Stomach (tissue), 9 donors: ENCODE measurements around the gene TPH2. TPM values are rescaled to one million over a fixed set of nuclear protein-coding genes. Genes with fewer than 3 reads are reported as not detected.

Source experiments
- DNase-seq, 2 donors: peaks; one replicate each; pipeline versions ENCODE4 v3.0.0 to v3.0.0-alpha.2; 2013 to 2019
- H3K27ac ChIP-seq, 5 donors: fragments of 200-600 bp in 4 of 5; sonication (generic) in 4 of 5; one replicate each; pipeline ENCODE4 v1.5.1; 2013 to 2019; ENCODE audit warnings: mild to moderate bottlenecking in 1 of 5, moderate library complexity in 1 of 5
- H3K27me3 ChIP-seq, 3 donors: fragments of 200-600 bp; sonication (generic); one replicate each; pipeline ENCODE4 v1.5.1; 2017 to 2019; ENCODE audit warnings: mixed run types in 1 of 3
- H3K36me3 ChIP-seq, 4 donors: fragments of 200-600 bp; sonication (generic); 1 replicate in 3 of 4; 2 replicates in 1 of 4; pipeline ENCODE4 v1.5.1; 2016 to 2019
- H3K4me1 ChIP-seq, 4 donors: fragments of 200-600 bp; sonication (generic); one replicate each; pipeline ENCODE4 v1.5.1; 2016 to 2019
- H3K4me3 ChIP-seq, 4 donors: fragments of 200-600 bp; sonication (generic) in 3 of 4; one replicate each; pipeline ENCODE4 v1.5.1; 2016 to 2019; ENCODE audit warnings: mild to moderate bottlenecking in 1 of 4
- H3K9me3 ChIP-seq, 4 donors: fragments of 200-600 bp; sonication (generic); one replicate each; pipeline ENCODE4 v1.5.1; 2016 to 2019
- CTCF ChIP-seq, 7 experiments: fragments of 450-650 bp in 4 of 7; fragments of 200-600 bp in 3 of 7; sonication (generic) in 3 of 7; IDR thresholded peaks; one replicate each; pipeline ENCODE4 v1.5.1; 2016 to 2019; ENCODE audit warnings: antibody characterized with exemption in 7 of 7, control low read depth in 2 of 7, mild to moderate bottlenecking in 1 of 7
- EP300 ChIP-seq: sonication (generic); formaldehyde crosslinking; IDR thresholded peaks from one replicate; pipeline ENCODE4 v1.6.1; 2017; ENCODE audit warnings: antibody characterized with exemption
- POLR2A ChIP-seq, 4 donors: fragments of 450-650 bp; IDR thresholded peaks; one replicate each; pipeline ENCODE4 v1.6.1; 2016; ENCODE audit warnings: antibody characterized with exemption in 4 of 4, control low read depth in 2 of 4, mild to moderate bottlenecking in 1 of 4, moderate library complexity in 1 of 4
- POLR2AphosphoS5 ChIP-seq, 3 donors: sonication (generic); formaldehyde crosslinking; IDR thresholded peaks; one replicate each; pipeline ENCODE4 v1.6.1; 2016; ENCODE audit warnings: antibody characterized with exemption in 3 of 3
- WGBS, 5 donors: extraction: QIAGEN DNeasy Blood & Tissue Kit in 3 of 5; methylation state at CpG; one replicate each; pipeline versions ENCODE4 v1.1.5 to v1.1.7; 2013 to 2018; 5-methylcytosine and 5-hydroxymethylcytosine counted together
- intact Hi-C: fragments of 100-400 bp; cut with DNase I; formaldehyde crosslinking; loops from one replicate; pipeline ENCODE4 v1.15.1; 2023; ENCODE audit warnings: low total_unique reads
- polyA plus RNA-seq, 3 donors: library from polyadenylated mRNA; stranded (reverse); fragments of 200-250 nt; gene quantifications; one replicate each; pipeline ENCODE4 v1.2.3, GENCODE V29; 2013
- total RNA-seq, 5 donors: library from RNA; depleted of rRNA; stranded (reverse); fragments of >200 nt; gene quantifications; one replicate each; pipeline versions ENCODE4 v1.1.0 to v1.2.3, GENCODE V29; 2014 to 2016
- donor health status: healthy with polysubstance abuse.
- donor health status: Bipolar disorder and iron deficiency.
- donor health status: healthy.

The TPH2 gene
- total and polyA plus RNA-seq, 8 donors = 0.37 TPM; not detected in 7

GRCh38 chr12:72081777-72082176, 143.1 kb downstream of the TPH2 start:
- intact Hi-C loops = no loop called here
- H3K4me3 ChIP-seq = no peak overlapping the region
- no peak overlapping the region for H3K27ac ChIP-seq
- peak in 1 of 2 donors; percentile 40 for DNase-seq
- TF ChIP-seq POLR2AphosphoS5 (IDR thresholded peaks at IDR 0.05) (no peak), POLR2A (IDR thresholded peaks at IDR 0.05) (no peak), CTCF (IDR thresholded peaks at IDR 0.05) (no peak), EP300 (no peak)
- WGBS, 5 donors = 52 to 66% (median 62%) methylated on average over 2 of the region's 2 CpGs
- H3K4me1 ChIP-seq = no peaks in the 10 kb centered on the region
- H3K27me3 ChIP-seq = no peaks in the 10 kb centered on the region
- no peaks in the 10 kb centered on the region for H3K9me3 ChIP-seq
- H3K36me3 ChIP-seq = no peaks in the 10 kb centered on the region

Other genes with a start within 250 kb of the TPH2 start
- 10 to 100 TPM in 1 of 5 donors, 1 to 10 TPM in 4; 3.2 to 35.1 (median 6.4) TPM for gene RAB21, start 184.0 kb upstream of the TPH2 start, total RNA-seq
- 10 to 100 TPM in 2 of 3 donors, 1 to 10 TPM in 1; 7.4 to 17.1 (median 16.9) TPM for gene RAB21, start 184.0 kb upstream of the TPH2 start, polyA plus RNA-seq
- 10 to 100 TPM in 4 of 5 donors, 1 to 10 TPM in 1; 4.6 to 81.5 (median 37.5) TPM for gene TBC1D15, start 99.1 kb upstream of the TPH2 start, total RNA-seq
- 10 to 100 TPM; 16.5 to 22.1 (median 21.5) TPM for gene TBC1D15, start 99.1 kb upstream of the TPH2 start, polyA plus RNA-seq